HG03103 (cell line): ENCODE measurements around the gene CHRNA9.

ENCODE experiments used
- ATAC-seq: cut with Tn5 transposase; IDR thresholded peaks from one replicate; pipeline ENCODE4 v1.9.1; 2021; ENCODE audit warnings: low read depth; ENCODE audit not compliant: unreplicated experiment

CHRNA9 gene

GRCh38 chr4:40333921-40334352 is 1.2 kb upstream of the CHRNA9 start:
- ATAC-seq = no peak

GRCh38 chr4:40335525-40335894 is 377 bp downstream of the CHRNA9 start:
- ATAC-seq = no peak

- no peak for ATAC-seq
These were observed 1.9 kb downstream of the CHRNA9 start for GRCh38 chr4:40337051-40337450.

GRCh38 chr4:40337523-40337922 is 2.4 kb downstream of the CHRNA9 start:
- ATAC-seq = no peak

GRCh38 chr4:40340030-40340429 is 4.9 kb downstream of the CHRNA9 start:
- ATAC-seq = no peak

- ATAC-seq = no peak
These were observed 12.3 kb downstream of the CHRNA9 start for GRCh38 chr4:40347472-40347871.

GRCh38 chr4:40348000-40348399 is 12.9 kb downstream of the CHRNA9 start:
- no peak for ATAC-seq

- ATAC-seq = no peak
These were observed 14.5 kb downstream of the CHRNA9 start for GRCh38 chr4:40349561-40350198.

- no peak for ATAC-seq
These were observed 15.6 kb downstream of the CHRNA9 start for GRCh38 chr4:40350627-40351227.

GRCh38 chr4:40354158-40354557 is 19.0 kb downstream of the CHRNA9 start:
- no peak for ATAC-seq

GRCh38 chr4:40355131-40355530 is 20.0 kb downstream of the CHRNA9 start:
- ATAC-seq = no peak

GRCh38 chr4:40357738-40358137 is 22.6 kb downstream of the CHRNA9 start:
- ATAC-seq = no peak

GRCh38 chr4:40361338-40361737 is 26.2 kb downstream of the CHRNA9 start:
- no peak for ATAC-seq

- ATAC-seq = no peak
These were observed 28.3 kb downstream of the CHRNA9 start for GRCh38 chr4:40363382-40363920.

GRCh38 chr4:40363945-40364344 is 28.8 kb downstream of the CHRNA9 start:
- no peak for ATAC-seq

- ATAC-seq = no peak
These were observed 30.6 kb downstream of the CHRNA9 start for GRCh38 chr4:40365766-40366165.

GRCh38 chr4:40367451-40367850 is 32.3 kb downstream of the CHRNA9 start:
- ATAC-seq = no peak

GRCh38 chr4:40369437-40370274 is 34.5 kb downstream of the CHRNA9 start:
- ATAC-seq = no peak

- no peak for ATAC-seq
These were observed 37.5 kb downstream of the CHRNA9 start for GRCh38 chr4:40372651-40373050.

- ATAC-seq = no peak
These were observed 38.5 kb downstream of the CHRNA9 start for GRCh38 chr4:40373636-40374035.

- ATAC-seq = no peak
These were observed 40.0 kb downstream of the CHRNA9 start for GRCh38 chr4:40375095-40375494.
